ENCODE measurements around the gene CCSER1.
"Not testable (repeated sequence)": the region's sequence is repeated elsewhere in the genome, so short reads cannot be mapped to it uniquely, and the experiment has no call there.

Gene CCSER1

DNA sequence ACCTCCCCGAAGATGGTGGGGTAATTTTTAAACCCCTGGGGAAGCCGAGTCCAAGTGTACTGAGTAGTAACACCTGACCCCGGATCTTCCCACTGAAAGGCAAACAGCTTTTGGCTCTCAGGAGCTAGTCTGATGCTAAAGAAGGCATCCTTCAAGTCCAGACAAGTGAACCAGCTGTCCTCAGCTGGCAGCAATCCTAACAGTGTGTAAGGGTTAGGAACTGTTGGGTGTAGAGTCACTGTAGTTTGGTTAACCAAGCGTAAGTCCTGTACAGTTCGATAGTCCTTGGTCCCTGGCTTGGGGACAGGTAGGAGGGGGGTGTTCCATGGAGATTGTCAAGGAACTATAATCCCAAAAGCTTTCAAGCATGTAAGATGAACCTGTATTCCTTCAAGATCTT lies 967.0 kb downstream of the CCSER1 start:
- DNase-seq: peak; percentile 16

DNA sequence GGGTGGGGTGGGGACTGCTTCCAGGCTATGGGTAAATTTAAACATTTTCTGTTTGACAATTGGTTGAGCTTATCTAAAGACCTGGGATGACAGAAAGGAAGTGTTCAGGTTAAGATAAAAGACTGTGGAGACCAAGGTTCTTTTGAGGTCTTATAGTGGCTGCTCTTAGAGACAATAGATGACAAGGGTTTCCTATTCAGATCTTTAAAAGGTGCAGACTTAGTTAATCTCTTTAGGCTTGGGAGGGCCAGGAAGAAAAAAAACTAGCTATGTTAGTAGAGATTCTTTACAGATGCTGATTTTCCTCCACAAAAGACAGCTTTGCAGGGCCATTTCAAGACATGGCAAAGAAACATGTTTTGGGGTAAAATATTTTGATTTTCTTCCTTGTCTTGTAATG lies 972.5 kb downstream of the CCSER1 start:
- DNase-seq: no peak

DNA sequence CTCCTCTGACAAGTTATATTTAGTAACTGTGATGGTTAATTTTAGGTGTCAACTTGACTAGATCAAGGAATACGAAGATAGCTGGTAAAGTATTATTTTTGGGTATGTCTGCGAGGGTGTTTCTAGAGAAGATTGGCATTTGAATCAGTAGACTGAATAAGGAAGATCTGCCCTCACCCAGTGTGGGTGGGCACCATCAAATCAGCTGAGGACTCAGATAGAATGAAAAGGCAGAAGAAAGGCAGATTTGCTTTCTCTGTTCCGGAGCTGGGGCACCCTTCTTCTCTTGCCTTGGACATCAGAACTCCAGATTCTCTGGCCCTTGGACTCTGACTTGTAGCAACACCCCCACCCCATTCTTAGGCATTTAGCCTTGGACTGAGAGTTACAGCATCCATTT lies 981.6 kb downstream of the CCSER1 start:
- no peak for DNase-seq

DNA sequence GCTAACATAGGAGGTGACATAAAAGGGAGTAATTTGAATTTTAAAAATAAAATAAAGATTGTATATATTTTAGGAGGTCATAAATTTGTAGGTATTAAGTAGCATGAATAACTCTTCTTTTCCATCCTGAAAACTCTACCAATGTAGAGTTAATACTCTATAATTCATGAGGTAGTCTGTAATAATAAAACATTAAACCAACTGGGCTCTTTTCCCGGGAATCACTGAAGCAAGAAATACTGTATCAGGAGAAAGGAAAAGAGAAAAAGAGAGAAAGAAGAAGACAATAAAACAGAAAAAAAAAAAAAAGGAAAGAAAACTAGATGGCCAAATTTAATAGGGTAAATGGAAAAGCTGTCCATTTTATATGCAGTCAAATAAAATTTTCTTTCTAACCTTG lies 984.4 kb downstream of the CCSER1 start:
- no peak for DNase-seq

DNA sequence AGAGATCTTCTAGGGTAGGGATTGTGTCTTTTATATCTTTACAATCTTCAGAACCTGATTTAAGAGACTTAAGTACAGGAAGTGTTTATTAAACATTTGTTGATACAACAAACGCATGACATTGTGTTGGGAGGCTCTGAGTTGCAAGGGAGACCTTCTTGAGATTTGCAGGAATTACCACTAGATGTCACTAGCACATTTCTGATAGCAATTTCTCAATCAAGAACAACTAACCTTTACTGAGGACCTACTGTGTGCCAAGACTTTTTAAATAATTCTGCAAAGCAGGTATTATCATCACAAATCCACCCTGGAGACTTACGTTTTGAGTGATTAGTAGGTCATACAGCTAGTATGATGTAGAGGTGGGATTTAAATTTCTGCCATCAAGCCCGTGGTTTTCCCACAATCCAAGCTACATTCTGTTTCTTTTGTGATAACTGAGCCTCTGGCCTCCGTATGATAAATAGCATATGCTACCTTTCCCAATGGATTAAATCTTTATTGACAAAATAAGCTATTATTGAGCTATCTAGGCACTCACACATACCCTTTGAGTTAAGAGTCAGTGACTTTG lies 986.0 kb downstream of the CCSER1 start:
- peak; percentile 13 for DNase-seq

DNA sequence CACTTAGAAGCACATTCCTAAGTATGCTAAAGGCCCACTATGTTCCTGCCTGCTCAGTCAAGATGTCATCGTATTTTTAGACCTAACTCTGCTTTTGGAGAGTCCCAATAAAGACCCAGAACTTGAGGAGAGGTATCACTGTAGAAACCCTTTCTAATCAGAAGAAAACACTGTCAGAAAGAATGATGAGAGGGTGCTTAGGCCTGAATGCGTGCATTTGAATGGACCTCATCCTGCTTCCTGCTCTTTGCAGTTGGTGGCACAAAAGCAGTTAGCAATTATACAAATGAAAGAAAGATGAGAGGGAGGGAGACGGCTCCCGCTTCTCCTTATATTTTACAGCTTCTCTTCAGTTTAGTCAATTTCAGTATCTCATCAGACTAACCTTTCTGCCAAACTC lies 987.2 kb downstream of the CCSER1 start:
- no peak for DNase-seq

DNA sequence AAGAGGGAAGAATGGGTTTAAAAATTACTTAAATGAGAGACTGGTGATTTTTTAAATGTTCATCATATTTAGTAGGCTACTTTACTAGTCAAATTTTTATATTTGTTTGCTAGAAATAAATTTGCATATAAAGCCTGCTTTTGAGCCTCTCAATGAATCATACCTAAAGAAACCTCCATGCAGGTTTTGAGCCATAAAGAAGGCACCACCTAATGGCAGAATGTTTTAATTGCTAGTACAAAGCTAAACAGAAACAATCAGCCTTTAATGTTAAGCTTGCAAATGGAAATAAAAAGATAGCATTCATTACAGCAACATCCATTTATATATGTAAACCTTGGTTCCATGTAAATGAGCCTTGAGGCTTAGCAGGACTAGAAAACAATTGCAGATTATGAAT lies 989.7 kb downstream of the CCSER1 start:
- DNase-seq: peak; percentile 4

DNA sequence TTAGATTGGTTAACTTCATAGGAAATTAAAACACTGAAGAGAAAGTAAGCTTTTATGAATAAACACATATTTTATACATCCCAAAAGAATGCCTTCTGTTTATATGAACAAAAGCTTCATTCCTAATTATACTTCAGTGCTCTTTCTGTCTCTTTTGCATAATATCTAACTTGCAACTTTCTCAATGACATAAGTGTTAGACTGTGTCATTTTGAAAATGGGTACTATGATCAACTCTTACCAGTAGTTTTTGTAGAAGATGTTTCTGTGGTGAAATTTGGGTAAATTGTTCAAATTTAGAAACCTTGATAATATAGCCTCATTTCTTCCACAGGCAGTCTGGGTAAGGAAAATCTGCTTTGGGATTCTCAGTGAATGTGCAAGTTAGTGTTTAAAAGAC lies 991.4 kb downstream of the CCSER1 start:
- no peak for DNase-seq

DNA sequence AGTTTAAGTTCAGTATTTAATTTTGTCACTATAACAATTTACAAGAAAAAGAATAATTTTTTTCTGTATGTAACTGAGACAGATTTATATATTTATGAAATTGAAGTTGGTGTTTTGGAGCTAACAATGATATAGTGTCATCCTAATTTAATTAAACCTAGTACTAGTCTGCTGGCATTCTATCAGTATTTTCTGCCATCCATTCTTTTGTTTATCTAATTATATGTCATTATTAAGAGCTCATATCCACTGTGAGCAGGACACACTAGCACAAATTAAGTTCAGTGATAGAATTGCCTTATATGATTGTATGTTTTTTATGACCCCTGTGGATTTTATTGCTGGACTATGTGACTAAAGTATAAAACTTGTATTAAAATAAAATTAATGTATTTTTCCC lies 996.5 kb downstream of the CCSER1 start:
- DNase-seq: no peak

DNA sequence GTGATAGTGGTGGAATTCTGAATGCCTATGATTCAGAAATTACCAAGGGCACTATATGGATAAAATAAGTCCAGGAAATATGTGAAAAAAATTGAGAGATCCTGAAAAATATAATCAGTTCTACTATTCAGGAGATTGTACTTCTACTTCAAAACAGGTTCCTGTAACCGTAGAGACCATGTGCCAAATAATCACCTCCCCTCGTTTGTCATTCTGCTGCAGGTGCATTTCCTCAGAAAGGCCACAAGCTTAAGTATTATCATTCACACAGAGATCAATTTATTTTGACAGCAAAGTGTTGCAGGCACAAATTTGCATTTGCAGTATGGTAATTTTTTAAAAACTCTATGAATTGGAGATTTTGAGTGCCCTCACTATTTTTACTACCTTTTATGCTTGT lies 1000.0 kb downstream of the CCSER1 start:
- DNase-seq: no peak

DNA sequence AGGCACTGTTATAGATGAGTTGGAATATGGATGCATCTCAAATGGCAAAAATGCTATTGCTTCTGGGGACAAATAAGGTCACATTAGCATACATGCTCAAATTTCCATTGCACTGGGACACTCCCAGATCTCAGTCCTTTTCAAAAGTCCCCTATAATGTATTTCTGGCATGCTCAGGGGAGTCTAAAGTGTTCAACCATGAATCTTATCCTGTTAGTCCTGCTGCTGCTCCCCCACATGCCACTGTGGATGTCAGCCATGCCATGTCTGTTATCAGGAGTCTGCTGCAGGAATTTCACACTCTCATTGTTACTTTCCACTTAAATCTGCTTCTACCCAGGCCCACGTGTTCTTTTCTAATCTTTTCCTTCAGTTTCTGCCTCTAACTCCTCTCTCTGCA lies 1000.6 kb downstream of the CCSER1 start:
- DNase-seq: peak; percentile 9

DNA sequence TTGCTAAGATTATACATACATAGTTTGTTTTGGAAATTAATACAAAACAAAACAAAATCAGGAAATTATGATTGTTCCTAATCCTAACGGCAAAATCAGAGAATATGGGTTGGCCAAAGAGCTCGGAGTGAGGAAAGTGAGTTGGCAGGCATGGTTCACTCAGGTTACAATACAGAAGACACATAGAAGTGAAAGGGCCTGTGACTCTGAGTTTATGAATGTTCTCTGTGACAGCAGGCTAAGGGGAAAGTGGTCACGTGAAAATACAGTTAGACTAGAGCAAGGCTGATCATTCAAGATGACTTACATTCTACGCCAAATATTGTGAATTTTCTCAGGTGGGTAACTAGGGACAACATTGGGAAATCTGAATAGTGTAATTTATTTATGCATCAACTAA lies 1001.3 kb downstream of the CCSER1 start:
- no peak for DNase-seq

DNA sequence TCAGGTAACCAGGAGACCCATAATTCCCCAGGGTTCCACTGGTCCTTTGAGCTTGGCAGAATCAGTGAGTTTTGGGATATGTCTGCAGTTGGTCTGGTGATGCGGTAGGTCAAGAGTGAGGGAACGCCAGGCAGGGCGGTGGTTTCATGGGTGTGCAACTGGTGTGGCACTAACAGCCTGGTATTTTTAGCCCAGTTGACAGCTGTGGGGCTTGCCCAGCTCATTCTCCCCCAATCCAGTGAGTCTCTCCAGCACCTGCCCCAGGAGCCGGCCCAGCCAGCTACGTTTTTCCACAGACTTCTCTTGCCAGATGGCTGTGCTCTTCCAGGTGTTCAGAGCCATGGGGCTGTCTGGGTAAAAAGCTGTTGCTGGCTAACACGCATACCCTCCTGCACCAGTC lies 1019.9 kb downstream of the CCSER1 start:
- peak; percentile 92 for DNase-seq

DNA sequence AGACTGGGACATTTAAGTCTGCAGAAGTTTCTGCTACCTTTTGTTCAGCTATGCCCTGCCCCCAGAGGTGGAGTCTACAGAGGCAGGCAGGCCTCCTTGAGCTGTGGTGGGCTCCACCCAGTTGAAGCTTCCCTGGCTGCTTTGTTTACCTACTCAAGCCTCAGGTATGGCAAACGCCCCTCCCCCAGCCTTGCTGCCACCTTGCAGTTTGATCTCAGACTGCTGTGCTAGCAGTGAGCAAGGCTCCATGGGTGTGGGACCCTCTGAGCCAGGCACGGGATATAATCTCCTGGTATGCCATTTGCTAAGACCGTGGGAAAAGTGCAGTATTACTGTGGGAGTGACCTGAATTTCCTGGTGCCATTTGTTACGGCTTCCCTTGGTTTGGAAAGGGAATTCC lies 1026.8 kb downstream of the CCSER1 start:
- not testable (repeated sequence) for DNase-seq

DNA sequence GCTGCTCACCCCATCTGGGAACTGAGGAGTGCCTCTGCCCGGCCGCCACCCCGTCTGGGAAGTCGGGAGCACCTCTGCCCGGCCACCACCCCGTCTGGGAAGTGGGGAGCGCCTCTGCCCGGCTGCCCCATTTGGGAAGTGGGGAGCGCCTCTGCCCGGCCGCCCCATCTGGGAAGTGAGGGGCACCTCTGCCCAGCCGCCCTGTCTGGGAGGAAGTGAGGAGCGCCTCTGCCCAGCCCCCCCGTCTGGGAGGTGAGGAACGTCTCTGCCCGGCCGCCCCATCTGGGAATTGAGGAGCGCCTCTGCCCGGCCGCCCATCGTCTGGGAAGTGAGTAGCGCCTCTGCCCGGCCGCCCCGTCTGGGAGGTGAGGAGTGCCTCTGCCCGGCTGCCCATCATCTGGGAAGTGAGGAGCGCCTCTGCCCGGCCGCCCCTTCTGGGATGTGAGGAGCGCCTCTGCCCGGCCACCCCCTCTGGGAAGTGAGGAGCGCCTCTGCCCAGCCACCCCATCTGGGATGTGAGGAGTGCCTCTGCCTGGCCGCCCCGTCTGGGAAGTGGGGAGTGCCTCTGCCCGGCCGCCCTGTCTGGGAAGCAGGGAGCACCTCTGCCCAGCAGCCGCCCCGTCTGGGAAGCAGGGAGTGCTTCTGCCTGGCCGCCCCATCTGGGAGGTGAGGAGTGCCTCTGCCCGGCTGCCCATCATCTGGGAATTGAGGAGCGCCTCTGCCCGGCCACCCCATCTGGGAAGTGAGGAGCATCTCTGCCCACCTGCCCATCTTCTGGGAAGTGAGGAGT lies 1040.9 kb downstream of the CCSER1 start:
- DNase-seq: not testable (repeated sequence)

DNA sequence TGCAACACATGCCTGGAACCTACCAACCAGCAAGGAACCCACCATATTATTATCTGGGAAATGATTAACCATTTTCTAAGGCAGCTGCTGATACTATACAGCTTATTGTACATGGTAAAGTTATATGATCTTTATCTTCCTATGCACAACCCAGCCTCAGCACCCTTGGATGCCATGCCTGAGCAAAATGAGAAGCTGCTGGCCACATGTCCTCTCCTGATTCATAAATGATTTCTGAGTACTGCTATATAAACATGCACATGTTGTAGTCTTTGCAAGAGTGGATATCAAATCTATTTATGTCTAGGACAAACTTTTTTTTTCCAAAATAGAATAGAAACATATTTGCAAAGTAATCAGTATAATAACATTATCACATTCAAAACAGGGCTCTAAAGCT lies 1043.6 kb downstream of the CCSER1 start:
- DNase-seq: no peak

DNA sequence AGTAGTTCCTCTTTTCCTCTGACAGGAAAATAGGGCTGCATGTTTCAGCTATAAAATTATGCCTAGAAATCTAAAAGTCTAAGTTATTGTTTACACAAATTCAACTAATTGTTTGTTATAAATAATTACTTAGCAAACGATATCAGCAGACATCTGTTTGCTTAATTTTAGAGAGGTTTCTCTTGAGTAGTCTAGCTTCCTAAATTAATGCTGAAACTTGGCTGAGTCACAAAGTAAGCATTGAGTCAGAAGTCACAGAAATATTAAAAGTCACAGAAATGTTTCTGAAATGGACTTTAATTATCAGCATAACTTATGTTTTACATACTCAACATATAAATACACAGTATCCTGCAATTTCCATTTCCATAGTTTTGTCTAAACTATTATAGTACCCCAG lies 1044.0 kb downstream of the CCSER1 start:
- DNase-seq: no peak

DNA sequence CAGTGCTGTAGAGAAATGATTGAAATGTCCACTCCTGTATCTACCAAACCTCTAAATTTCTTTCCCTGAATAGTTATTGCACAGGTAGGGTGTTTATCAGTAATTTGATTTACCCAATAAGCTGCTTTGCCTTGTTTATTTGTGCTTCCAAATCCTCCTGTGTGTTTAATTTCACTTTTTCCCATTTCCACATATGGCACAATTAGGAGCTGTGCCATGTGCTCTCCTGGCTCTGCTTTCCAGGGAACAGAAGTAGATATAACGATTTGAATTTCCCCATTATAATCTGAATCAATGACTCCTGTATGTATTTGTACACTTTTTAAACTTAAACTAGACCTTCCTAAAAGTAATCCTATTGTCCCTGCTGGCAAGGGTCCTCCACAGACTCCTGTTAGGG lies 1057.9 kb downstream of the CCSER1 start:
- DNase-seq: not testable (repeated sequence)

DNA sequence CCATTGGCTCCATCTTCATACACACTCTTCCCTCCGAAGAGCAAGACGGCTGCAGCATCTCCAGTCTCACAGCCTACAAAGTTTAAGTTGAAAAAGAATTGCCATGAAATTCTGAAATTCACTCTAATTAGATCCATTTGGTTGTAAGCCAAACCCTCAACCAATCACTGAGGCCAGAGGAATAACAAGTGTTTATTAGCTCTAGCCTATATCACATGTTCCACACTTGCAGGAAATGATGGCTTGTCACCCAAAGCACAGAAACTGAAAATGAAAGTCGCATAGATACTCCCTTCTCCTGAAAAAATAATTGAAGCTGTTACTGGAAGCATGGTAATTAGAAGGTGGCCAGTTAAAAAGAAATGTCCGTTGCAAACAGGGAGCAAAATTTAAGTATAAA lies 1071.8 kb downstream of the CCSER1 start:
- no peak for DNase-seq

DNA sequence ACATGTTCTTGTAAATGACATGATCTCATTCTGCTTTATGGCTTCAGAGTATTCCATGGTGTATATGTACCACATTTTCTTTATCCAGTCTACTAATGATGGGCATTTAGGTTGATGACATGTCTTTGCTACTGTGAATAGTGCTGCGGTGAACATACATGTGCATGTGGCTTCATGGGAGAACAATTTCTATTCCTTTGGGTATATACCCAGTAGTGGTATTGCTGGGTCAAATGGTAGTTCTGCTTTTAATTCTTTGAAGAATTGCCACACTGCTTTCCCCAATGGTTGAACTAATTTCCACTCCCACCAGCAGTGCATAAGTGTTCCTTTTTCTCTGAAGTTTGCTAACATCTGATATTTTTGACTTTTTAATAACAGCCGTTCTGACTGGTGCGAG lies 1080.3 kb downstream of the CCSER1 start:
- DNase-seq: no peak

DNA sequence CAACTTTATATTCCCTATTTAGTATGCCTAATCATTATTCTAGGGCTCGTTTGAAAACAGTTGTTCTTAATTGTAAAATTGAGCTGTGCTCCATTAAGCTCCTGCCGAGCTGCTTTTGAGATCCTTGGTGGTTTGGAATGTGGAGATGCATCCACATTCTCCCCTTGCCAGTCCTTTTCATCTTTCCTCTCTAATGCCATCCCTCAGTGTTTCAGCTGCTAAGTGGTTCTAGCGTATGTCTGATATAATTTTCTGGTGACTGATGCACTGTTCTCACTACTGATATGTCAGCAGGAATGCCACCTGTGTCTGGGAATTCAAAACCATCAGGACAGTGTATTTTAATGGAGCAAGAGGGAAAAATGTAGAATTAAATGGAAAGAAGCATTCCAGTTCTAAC lies 1085.0 kb downstream of the CCSER1 start:
- DNase-seq: no peak

DNA sequence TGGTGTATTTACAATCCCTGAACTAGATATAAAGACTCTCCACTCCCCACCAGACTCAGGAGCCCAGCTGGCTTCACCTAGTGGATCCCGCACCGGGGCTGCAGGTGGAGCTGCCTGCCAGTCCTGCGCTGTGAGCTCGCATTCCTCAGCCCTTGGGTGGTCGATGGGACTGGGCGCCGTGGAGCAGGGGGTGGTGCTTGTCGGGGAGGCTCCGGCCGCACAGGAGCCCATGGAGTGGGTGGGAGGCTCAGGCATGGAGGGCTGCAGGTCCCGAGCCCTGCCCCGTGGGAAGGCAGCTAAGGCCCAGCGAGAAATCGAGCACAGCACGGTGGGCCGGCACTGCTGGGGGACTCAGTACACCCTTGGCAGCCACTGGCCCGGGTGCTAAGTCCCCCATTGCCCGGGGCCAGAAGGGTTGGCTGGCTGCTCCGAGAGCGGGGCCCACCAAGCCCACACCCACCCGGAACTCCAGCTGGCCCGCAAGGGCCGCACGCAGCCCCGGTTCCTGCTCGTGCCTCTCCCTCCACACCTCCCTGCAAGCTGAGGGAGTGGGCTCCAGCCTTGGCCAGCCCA lies 1090.7 kb downstream of the CCSER1 start:
- DNase-seq: not testable (repeated sequence)

DNA sequence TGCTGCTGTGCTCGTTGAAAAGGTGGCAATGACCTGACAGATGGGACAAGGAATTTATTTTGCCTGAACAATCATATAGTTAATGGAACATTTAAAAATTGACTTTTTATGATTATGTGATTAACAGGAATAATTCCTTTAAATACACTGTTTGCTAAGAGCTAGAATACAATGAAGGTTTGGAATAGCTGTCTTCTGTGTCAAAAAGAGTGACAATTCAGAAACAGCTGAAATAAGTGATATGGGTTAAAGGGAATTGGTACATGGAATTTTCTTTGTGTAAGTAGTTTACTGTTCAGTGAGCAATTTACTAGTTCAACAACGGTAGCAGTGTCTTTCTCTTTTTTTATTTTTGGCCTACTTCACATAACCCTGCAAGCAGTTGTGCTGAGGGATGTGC lies 1093.1 kb downstream of the CCSER1 start:
- peak; percentile 72 for DNase-seq

DNA sequence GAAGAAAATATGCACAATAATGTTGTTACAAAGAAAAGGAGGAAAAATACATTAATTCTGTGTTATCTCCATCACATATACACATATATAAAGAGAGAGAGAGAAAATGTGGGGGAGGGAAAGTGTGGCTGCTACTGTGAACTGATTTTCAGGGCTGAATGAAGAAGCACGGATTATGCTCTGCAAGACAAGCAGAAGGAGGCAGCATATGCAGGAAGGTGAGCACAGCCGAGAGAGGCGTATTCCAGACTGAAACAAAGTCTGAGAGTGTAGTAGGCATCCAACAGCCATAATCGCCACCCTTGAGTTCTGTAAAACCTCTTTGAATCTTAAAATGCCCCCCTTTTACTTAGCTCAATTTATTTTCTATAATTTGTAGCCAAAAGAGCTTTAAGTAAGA lies 1094.8 kb downstream of the CCSER1 start:
- DNase-seq: no peak

DNA sequence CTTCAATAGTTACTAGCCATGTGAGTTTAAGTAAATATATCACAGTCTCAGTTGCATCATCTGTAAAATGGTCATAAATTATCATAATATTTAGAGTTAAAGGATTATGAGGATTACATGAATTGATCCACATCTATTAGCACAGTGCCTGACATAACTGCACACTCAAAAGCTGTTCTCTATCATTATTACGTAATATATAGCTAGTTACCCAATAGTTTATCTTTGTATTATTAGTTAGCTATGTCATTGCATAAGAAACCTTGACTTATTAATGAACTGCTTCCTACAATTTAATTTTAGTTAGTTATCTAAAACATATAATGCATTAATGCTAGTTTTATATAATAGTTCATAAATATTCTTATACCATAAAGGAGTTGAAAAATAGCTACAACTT lies 1099.7 kb downstream of the CCSER1 start:
- DNase-seq: no peak
